Measurements from ENCODE around the gene LRRC8E.

DNA sequence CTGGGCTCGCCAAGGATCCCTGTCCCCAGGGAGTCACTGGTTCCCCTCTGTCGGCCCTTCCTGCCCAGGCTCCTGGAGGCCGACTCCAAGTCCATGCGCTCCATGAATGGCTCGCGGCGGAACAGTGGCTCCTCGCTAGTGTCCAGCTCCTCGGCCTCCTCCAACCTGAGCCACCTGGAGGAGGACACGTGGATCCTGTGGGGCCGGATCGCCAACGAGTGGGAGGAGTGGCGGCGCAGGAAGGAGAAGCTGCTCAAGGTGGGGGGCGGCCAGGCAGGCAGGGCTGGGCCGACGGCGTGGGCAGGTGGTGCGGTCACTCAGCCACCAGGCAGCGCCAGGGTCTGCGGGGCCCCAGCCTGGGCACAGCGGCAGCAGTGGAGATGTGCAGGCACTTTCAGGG lies 40.6 kb upstream of the LRRC8E start:
- TF ChIP-seq, protein P1, sequence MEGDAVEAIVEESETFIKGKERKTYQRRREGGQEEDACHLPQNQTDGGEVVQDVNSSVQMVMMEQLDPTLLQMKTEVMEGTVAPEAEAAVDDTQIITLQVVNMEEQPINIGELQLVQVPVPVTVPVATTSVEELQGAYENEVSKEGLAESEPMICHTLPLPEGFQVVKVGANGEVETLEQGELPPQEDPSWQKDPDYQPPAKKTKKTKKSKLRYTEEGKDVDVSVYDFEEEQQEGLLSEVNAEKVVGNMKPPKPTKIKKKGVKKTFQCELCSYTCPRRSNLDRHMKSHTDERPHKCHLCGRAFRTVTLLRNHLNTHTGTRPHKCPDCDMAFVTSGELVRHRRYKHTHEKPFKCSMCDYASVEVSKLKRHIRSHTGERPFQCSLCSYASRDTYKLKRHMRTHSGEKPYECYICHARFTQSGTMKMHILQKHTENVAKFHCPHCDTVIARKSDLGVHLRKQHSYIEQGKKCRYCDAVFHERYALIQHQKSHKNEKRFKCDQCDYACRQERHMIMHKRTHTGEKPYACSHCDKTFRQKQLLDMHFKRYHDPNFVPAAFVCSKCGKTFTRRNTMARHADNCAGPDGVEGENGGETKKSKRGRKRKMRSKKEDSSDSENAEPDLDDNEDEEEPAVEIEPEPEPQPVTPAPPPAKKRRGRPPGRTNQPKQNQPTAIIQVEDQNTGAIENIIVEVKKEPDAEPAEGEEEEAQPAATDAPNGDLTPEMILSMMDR (IDR thresholded peaks at IDR 0.05): no peak
- no peak for TF ChIP-seq POLR2A (IDR thresholded peaks at IDR 0.05)
